Measurements from ENCODE around the gene THUMPD1.
"Not testable (repeated sequence)": the region's sequence is repeated elsewhere in the genome, so short reads cannot be mapped to it uniquely, and the experiment has no call there.

Gene THUMPD1

DNA sequence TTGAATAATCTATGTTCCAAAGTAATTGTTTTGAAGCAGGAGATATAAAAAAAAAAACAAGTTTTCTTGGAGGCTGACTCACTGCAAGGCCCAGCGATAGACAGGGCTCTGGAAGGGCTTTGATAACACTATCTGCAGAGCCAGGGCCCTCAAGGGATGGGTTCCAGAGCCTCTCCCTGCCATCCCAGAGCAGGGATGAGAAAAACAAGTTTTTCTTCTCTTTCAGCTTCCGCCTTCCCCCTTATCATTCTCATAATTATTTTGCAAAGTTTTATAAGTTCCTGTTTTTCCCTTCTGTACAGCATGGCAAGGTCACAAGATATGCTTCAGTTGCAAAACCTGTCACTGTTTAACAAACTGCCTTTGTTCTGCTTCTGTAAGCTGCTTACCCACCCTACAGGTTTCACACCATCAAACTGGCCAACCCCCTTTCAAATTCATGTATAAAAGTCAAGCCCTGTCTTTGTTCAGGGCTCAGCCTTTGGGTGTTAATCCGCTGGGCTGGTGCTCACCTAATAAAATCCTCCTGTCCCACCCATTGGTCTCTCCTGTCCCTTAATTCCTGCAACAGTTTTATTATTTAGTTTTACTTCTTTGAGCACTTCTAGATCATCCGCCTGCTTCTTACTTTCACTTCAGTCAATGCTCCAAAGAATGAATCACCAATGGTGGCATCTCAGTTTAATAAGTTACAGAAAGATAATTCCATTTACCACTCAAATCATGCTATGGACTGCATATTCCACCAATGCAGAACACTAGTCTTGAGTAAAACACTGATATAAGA is 5.6 kb upstream of the THUMPD1 start:
- no peak for DNase-seq

DNA sequence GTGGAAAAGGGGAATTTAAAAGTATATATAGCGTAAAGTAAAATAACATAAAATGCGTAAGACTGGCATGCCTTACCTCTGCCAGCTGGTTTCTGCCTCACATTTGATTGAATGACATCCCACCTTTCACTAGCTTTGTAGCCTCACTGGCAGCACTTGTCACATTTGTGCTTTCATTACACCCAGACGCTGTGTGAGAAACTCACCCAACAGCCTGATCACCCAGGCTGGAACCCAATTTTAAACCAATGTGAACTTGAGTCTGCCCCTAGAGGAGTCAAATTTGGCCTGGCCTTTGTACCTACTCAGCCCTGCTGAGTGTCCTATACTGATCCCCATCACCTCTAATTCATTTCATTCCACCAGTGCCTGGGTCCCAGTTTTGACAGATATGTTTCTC is 4.8 kb upstream of the THUMPD1 start:
- DNase-seq = no peak

DNA sequence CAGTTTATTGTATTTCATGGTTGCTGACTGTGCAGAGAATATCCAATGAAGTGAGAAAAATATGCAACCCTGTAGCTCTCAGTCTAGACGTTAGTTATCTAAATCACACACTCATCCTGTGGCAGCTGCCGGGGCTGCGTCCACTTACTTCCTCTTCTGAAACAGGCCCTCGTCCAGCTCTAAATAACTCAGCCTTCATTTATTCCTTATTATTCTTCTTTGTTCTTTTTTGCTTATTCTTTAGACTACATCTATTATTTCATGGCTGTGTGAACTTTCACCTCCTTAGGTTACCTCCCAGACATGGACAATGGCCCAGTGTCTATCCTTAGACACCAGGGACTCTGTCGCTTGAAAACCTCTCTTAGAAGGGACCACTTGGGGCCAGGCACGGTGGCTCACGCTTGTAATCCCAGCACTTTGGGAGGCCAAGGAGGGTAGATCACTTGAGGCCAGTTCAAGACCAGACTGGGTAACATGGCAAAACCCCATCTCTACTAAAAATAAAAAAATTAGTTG is 3.4 kb upstream of the THUMPD1 start:
- DNase-seq = no peak

DNA sequence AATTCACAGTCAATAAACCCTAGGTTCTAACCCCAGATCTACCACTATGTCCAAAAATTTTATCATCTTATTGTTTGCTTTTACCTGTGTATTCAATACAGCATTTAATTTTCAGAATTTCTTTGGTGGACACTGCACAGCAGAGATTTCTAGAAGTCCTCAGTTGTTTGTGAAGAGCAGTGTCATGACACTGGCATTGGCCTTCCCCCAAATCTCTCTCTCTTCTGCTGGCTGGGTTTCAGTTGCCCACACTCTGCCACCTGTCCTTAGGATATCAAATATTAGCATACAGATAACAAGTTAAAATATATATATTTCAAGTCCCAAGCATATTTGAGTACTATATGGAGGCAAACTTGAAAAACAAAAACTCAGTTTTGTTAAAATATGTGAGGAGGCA is 2.0 kb upstream of the THUMPD1 start:
- DNase-seq = no peak

DNA sequence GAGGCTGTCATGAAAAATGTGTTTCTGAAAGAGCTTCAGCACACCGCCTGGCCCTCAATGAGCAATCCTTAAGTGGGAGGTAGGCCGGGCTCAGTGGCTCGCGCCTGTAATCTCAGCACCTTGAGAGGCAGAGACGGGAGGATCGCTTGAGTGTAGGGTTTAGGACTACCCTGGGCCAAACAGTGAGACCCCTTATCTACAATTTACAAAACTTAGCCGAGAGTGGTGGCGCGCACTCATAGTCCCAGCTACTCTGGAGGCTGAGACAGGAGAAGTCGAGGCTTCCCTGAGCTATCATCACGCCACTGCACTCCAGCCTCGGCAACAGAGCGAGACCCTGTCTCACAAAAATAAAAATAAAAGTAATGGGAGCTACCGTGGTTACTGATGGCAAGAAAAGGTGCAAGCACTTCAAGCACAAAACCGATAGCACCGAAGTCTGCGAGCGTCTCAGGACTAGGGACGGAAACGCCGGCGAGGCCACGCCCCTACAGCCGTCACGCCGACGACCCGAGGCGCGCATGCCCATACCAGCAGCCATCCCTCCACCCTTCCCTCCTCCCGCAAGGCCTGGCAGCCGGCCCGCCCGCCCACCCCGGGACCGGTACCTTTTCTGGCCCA is 607 bp downstream of the THUMPD1 start:
- peak; percentile 76 for DNase-seq

DNA sequence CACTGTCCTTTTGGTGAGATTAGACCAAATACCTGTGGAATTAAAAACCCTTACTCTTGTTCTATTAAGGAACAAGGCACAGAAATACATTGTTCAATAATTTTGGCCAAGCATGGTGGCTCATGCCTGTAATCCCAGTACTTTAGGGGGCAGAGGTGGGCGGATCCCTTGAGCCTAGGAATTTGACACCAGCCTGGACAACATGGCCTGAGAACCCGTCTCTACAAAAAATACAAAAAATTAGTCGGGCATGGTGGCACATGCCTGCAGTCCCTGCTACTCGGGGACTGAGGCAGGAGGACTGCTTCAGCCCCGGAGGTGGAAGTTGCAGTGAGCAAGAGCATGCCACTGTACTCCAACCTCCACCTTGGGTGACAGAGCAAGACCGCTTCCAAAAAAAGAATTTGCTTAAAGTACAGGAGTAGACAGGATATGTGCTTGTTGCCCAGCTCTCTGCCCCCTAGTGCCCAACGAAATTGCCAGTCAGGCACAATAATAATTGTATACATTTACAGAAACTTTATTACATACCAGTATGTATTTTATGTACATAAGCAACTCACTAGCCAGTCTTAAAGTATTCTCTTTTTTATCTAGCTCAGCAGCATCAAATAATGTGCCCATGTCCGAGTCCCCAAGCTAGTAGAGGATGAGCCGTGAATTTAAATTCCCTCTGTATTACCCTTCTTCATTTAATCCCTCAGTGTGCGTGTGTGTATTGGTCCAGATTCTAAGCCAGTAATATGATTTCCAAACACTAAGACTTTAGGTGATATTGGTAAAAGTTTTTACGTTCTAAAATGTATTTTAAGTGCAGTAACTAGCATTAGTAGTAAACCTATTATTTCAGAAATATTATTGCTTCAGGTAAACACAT is 1.4 kb downstream of the THUMPD1 start:
- DNase-seq = peak; percentile 8

DNA sequence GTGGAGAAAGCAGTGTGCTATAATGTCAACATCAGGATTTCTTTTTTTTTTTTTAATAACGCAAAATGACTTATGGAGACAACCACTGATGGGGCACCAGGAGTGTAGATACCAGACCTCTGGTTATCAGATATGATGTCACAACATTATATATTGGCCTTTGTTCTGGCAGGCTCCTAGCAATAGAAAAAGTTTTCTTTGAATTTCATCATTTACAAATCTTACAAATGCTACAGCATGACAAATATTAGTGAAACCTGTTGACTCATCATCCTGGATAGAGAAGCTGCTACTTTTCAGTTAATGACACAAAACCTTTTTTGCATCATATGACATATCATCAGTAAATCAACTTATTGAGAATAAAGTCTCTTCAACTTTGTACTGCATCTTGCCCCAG is 6.1 kb downstream of the THUMPD1 start:
- no peak for DNase-seq

DNA sequence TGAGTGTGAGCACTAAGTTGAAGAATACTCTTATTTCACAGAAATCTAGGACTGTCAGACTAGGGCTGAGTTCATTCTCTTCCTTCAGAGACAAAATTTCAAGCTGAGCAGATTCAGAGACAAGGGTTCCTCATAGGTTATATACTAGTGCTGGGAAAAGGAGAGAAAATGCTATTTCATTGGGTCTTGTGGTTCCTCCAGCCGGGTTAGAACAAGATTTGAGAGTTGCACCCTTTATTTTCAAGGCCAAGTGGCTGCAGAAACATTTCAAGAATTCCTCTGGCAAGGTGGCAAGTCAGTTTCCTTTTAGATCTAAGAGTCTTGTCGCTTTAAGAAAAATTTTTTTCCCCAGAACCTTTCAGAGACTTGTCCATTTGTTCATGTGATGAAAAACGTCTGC is 6.8 kb downstream of the THUMPD1 start:
- no peak for DNase-seq

DNA sequence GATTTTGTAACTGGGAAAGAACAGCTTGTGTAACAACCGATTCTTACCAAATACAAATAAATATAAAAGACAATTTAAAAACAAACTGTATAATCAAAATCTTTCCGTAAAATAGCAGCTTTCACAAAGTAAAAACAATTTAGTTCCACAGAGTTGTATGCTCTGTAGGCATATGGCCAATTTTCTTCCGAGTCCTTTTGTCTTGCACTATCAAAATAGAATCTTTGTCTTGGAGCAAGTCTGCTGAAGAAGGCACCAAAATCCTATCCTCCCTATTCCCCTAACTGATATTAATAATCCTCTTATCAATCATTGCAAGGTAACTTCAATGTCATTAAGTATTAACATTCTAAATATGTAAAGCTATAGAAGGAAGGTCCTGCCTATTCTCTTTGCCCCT is 7.6 kb downstream of the THUMPD1 start:
- DNase-seq = no peak

DNA sequence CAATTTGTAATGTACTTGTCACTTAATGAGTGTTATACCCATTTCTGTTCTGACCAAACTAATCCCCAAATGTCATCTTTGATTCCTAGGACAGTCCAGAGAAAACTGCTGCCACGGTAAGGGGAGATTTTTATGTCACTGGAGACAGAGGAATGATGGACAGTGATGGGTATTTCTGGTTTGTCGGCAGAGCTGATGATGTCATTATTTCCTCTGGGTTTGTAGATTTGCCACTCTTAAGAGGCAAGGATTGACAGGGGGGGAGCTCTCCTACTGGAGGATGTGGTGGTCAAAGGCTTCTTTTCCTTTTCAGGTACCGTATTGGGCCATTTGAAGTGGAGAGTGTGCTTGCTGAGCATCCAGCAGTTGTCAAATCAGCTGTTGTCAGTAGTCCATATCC is 12.5 kb downstream of the THUMPD1 start:
- no peak for DNase-seq

DNA sequence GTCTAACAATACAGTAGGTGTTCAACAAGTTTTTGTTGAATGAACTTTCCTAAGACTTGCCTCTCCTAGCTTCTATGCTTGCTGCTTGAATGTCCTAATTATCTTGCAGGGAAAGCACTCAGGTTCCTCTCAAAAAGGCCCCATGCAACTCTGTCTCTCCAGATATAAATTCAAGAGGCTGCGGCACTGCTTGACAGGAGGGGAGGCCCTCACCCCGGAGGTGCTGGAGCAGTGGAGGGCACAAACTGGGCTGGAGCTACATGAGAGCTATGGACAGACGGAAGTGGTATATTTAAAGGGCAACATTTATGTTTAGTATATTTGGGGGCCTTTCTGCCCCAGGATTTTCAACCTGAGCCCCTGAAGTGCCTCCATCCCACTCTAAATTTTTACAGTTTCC is 14.4 kb downstream of the THUMPD1 start:
- DNase-seq = no peak

DNA sequence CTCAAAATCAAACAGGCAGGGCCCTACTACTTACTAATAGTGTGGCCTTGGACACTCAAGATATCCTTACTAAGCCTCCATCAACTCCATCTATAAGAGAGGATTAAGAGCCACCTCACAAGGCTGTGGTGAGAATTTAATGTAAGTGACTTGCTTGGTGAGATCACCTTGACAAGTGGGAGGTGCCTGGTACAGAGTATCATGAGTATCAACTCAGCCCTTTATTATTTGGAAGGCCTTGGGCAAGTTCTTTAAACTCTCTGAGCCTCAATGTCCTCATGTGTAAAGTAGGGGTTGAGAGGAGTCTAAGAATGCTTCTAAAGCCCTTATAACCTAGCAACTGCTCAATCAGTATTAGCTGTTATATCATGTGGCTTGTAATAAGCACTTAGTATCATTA is 15.0 kb downstream of the THUMPD1 start:
- DNase-seq = no peak

DNA sequence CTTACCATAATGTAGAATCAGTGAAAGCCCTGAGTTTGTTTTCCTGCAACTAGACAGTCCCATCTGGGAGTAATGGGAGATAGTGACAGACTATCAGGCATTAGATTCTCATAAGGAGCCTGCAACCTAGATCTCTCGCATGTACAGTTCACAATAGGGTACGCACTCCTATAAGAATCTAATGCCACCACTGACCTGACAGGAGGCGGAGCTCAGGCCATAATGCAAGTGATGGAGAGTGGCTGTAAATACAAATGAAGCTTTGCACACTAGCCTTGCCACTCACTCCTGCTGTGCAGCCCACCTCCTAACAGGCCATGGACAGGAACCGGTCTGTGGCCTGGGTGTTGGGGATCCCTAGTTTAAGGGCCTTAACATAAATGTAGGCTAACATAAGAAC is 21.4 kb downstream of the THUMPD1 start:
- no peak for DNase-seq

DNA sequence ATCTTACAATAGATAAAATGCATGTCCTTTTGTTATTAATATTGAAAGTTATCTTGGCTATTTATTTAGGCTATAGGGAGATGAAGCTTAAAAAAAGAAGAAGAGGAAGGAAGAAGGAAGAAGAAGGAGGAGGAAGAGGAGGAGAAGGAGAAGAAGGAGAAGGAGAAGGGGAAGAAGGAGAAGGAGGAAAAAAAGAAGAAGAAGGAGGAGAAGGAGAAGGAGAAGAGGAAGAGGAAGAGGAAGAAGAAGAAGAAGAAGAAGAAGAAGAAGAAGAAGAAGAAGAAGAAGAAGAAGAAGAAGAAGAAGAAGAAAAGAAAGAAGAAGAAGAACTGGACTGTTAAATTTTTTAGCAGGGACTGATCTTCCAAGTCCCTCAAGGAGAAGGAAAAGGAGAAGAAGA is 23.9 kb downstream of the THUMPD1 start:
- DNase-seq = not testable (repeated sequence)

DNA sequence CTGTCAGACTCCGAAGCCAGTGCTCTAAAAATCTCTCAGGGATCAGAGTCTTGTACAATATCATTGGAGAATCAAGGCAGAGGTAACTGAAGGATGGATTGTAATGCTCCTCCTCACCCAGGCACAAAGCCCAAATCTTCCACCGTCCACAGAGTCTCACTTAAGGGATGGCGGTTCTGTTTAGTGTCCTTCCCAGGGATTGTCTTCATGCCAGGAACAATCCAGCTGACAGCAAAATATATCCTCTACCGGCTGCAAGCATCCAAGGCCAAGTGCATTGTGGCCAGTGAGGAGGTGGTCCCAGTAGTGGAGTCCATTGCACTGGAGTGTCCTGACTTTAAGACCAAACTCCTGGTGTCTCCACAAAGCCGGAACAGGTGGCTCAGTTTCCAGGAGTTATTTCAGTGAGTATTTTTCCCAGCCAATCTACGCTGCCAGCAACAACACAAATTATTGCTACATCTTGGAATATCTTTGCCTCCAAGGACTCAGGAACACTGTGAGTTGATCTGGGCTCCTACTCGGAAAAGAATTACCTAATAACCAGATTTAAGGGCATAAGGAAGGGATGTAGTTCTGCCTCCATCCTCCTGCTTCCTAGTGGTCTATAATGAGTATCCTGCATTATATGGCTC is 30.2 kb downstream of the THUMPD1 start:
- DNase-seq = no peak

DNA sequence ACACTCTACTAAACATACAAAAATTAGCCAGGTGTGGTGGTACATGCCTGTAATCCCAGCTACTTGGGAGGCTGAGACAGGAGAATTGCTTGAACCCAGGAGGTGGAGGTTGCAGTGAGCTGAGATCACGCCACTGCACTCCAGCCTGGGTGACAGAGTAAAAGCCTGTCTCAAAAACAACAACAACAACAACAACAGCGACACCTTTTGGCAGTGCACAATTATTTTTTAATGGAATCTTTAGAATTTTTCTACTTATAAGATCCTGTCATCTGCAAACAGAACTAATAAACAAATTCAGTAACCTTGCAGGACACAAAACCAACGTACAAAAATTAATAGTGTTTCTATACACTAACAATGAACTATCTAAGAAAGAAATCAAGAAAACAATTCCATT is 33.5 kb downstream of the THUMPD1 start:
- DNase-seq = not testable (repeated sequence)

DNA sequence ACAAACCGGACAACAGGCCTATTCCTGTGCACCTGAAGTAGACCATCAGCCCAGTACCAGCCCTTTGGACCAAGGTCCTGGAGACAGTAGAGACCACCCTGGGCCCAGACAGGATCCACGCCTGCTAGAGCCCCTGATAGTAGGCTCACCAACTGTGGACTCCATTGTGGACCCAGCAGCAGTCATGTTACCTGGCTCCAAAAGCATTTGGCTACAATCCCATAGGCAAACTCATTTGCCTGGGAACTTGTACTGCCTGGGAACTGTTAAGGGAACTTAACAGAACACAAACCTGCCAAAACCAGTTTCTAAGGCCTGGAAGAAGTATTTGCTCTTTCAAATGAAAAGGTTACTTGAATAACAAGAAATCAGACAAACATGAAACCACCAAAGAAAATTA is 34.2 kb downstream of the THUMPD1 start:
- DNase-seq = no peak

DNA sequence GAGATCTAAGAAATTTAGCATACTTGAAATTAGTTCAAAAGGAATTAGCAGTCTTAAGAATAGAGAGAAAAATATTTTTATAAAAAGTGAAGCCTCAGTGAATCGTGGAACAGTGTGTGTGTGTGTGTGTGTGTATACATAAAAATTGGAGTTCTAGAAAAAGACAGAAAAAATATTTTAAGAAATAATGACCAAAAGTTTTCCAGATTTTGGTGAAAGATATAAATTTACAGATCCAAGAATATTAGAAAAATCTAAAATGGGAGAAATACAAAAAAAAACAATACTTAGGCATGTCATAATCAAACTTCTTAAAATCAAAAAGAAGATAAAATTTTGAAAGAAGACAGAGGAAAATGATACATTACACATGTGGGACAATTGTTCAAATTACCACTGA is 35.6 kb downstream of the THUMPD1 start:
- not testable (repeated sequence) for DNase-seq

DNA sequence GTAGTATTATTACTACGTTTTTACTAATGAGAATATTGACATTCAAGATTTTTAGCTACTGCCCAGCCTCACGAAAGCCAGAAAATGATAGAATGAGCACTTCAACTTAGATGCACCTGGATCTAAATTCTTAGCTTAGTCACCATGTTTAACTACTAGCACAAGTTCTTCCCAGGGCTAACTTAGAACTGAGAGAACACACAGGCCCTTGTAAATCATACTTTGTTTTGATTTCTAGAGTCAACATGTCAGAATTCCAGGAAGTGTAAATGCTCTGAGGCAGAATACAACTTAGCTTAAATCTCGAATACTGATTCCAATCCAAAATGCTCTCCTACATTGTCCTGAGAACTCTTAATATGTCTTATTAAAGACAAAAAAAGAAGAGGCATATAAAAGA is 37.3 kb downstream of the THUMPD1 start:
- no peak for DNase-seq

DNA sequence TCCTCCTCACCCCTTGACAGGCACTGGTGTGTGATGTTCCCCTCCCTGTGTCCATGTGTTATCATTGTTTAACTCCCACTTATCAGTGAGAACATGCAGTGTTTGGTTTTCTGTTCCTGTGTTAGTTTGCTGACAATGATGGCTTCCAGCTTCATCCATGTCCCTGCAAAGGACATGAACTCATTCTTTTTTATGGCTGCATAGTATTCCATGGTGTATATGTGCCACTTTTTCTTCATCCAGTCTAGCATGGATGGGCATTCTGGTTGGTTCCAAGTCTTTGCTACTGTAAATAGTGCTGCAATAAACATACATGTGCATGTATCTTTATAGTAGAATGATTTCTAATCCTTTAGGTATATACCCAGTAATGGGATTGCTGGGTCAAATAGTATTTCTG is 39.9 kb downstream of the THUMPD1 start:
- not testable (repeated sequence) for DNase-seq

DNA sequence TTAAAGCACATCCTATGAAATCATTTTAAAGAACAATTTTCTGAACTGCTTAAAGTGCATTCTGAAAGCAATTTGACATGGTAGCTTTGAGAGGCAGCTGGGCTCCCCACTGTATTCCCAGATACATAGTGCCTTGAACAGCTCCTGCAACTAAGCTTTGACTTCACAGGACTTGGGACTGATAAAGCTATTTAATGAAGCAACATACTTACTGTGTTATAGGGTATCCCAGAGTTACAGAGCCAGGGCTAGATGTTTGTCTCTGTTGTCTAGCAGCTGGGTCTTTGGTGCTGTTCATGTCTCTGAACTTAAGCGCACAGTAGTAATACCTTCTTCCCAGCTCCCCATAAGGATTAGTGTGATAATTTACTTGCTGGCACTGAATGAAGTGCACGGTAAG is 45.0 kb downstream of the THUMPD1 start:
- no peak for DNase-seq

DNA sequence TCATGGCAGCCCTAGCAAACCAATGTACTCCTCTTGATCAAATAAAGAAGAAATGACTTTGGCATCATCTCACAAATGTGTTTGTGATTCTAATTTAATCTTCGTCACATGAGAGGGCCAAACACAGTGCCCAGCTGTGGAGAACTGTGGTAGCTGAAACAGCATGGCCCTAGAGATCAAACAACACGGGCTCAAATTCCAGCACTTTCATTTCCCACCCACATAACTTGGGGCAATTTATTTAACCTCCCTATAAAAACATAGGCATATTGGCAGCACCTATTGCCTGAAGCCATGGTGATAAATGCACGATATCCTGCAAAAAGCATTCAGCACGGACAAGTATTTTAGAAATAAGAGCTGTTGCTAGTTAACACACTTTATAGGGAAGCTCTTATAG is 46.6 kb downstream of the THUMPD1 start:
- no peak for DNase-seq

DNA sequence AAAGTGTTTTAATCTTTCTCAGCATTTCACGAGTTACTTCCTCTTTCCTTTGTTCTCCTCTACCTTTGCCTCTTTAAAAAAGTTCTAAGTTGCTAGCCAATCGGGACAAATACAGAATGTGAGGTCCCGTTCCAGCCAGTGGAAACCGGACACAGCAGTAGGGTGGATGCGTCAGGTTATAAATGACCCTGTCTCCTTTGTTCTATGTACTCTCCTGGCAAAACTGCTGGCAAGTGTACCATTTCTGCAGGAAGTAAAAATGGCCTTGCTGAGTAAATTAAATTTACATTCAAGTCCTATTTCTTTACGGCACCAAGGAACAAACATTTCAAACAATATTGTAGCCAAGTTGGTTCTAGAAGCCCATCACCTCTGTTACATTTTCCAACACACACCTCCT is 47.5 kb downstream of the THUMPD1 start:
- not testable (repeated sequence) for DNase-seq
